ENCODE results near the gene ATXN7L2.

ATXN7L2 gene

DNA sequence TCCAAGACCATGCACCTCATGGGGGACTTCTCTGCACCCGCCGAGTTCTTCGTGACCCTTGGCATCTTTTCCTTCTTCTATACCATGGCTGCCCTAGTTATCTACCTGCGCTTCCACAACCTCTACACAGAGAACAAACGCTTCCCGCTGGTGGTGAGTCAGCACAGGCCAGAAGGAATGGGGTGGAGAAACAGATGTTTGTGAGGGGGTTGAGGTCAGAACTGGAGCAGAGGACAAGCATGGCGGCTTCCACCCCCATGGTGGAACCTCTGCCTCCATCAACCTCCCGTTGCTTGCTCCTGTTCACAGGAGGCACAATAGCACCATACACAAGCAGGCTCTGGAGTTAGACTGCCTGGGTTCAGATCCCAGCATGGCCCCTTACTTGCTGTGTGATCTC lies 6.9 kb upstream of the ATXN7L2 start:
- DNase-seq, result no peak

GRCh38 chr1:109477821-109478220 lies 5.9 kb upstream of the ATXN7L2 start:
- no peak for DNase-seq

- no peak for DNase-seq
Measured at GRCh38 chr1:109478806-109479205, 4.9 kb upstream of the ATXN7L2 start.

DNA sequence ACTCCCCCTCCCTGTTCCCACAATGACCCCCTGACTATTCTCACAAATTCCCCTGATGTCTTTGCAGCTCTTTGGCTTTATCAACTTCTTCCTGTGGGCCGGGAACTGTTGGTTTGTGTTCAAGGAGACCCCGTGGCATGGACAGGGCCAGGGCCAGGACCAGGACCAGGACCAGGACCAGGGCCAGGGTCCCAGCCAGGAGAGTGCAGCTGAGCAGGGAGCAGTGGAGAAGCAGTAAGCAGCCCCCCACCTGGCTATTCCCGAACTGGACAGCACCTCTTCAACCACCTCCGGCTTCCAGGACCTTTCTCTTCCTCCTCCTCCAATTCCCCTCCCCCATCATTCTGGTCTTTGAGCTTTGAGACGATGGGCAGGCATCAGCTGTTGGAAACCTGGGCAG lies 4.4 kb upstream of the ATXN7L2 start:
- no peak for DNase-seq

GRCh38 chr1:109479901-109480300 lies 3.8 kb upstream of the ATXN7L2 start:
- DNase-seq, result no peak

GRCh38 chr1:109481646-109482045 lies 2.1 kb upstream of the ATXN7L2 start:
- DNase-seq, result no peak

DNA sequence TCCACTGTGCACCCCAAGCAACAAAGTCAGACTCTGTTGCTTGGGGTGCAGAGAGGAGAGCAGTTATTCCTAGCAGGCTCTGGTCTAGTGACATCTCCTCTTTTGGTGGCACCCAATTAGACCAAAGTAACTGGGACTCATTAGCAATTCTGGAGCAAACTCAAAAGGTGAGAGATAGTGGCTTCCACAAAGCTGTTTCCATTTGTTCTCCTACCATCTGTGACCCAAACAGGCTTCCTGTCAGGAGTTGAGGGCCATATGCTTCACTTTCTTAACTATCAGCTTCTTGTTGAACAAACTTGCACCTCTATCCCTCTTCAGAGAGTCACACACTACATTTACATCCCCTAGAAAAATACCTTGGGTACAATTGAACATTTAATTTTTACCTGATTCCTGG lies 1.5 kb upstream of the ATXN7L2 start:
- DNase-seq, result peak; percentile 41

GRCh38 chr1:109482791-109483671 lies 674 bp upstream of the ATXN7L2 start:
- DNase-seq, result peak; percentile 89

DNA sequence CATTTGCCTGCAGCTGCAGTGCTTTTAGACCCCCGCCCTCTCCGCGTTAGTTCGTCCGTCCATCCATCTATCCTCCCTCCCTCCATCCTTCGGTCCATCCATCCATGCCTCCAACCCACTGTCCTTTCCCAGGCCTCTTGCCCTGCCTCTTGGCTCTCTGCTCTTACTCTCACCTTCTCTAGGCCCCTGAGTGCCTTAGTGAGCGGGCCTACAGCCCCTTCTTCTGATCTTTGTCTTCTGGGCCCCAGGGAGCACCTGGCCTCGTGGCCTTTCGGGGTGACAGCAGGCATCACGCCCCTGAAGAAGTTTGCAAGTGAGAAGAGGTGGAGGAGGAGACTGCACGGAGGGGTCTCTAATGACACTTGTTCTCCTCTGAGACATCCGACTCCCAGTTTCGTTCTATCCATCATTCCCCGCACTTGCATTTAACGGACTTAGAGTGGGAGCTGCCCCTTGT lies 842 bp downstream of the ATXN7L2 start:
- no peak for DNase-seq

- DNase-seq, result no peak
Measured at GRCh38 chr1:109485001-109485400, 1.3 kb downstream of the ATXN7L2 start.

DNA sequence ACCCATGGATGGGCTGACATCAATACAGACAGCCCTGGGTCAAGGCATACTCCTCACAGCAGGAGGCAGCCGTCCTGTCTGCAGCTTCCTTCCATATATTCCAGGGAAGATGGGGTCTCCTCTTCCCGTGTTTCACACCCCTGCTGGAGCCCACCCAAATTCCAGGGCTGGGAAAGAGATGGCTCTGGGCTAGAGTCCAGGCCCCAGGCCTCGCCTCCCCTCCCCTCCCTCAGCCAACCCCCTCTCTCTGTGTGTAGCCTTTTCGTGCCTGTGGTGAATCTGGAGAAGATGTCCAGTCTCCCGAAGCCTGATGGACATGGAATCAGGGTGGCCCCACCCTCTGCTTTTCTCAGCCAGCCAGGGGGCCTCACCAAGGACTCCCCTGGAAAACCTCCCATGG lies 3.6 kb downstream of the ATXN7L2 start:
- DNase-seq, result no peak

- DNase-seq, result no peak
Measured at GRCh38 chr1:109488201-109488600, 4.5 kb downstream of the ATXN7L2 start.

- no peak for DNase-seq
Measured at GRCh38 chr1:109488696-109489095, 5.0 kb downstream of the ATXN7L2 start.

- DNase-seq, result peak; percentile 72
Measured at GRCh38 chr1:109490029-109490933, 6.6 kb downstream of the ATXN7L2 start.

DNA sequence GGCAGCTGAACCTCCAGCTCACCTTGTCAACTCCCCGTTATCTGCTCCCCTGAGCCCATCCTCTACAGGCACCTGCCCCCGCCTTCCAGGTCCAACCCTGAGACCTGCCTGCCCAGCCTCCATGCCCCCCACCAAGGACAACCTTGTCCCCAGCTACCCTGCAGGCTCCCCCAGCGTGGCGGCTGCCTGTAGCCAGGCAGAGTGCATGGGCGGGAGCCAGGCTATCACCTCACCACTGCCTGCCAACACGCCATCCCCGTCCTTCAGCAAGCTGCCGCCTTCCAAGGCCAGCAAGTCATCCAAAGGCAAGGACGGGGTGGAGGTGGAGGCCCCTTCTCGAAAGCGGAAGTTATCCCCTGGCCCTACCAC lies 7.2 kb downstream of the ATXN7L2 start:
- DNase-seq, result no peak

DNA sequence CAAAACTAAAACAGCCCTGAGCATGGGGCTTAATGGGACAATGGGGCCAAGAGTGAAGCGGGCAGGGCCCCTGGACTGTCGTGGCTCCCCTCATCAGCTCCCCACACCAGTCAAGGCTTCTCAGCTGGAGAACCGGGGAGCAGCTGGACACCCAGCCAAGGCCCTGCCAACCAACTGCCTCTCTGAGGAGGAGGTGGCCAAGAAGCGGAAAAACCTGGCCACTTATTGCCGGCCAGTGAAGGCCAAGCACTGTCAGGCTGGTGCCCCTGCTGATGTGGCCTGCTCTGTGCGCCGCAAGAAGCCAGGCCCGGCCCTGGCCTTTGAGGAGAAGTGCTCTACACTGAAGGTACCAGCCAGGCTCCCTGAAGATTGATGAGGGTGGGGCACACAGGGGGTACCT lies 7.7 kb downstream of the ATXN7L2 start:
- DNase-seq, result no peak

- DNase-seq, result no peak
Measured at GRCh38 chr1:109492779-109493178, 9.1 kb downstream of the ATXN7L2 start.

DNA sequence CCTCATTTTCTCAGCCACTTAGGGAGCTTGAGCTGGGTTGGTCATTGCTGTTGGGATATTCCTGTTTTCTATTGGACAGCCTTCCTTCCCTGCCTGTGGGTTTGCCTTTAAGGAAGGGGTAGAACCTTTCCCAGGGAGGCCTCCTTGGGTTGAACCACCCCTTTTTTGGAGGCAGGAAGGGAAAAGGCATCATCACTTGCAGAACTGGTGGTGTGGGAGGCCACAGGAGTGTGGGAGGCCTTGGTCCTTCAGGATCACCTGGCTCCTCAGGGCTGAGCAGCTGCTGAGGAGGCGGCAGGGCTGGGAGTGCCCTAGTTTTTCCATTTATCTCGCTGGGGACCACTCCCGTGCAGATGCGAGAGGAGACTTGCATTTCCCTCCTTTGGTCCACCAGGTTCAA lies 9.5 kb downstream of the ATXN7L2 start:
- DNase-seq, result no peak

DNA sequence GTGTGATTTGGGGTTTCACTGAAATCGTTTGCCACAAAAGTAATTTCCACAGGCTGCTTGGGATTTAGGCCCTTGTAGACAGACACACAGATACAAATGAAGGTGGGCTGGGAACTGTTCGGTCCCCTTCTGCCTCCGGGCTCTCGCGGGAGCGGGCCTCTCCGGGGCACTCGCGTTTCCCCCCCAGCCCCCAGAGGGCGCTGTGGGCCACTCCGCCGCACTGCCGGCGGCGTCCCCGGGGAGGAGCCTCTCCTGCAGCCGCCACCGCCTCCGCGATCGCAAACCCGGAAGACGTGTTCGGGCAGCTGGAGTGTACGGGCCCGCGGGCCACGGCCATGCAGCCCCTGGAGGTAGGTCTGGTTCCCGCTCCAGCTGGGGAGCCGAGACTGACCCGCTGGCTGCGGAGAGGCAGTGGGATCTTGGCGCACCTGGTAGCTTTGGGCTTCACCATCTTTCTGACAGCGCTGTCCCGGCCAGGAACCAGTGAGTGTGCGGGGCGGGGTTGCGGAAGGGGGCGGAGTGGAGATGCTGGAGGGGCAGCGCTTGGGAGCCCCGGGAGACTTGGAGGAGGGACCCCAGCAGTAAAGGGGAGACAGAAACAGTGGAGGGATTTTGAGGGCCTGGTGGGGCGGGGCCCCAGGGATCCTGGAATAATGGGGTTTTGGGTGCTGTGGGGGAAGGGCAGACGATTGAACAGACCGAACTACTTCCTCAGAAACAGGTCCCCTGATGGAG lies 10.3 kb downstream of the ATXN7L2 start, which contains the start of gene CYB561D1:
Gene CYB561D1 (plus strand): TSS at position 290 of the 735 bp plus-strand sequence. CDS start 46 bp downstream, at position 336.
- peak; percentile 64 for DNase-seq

- no peak for DNase-seq
Measured at GRCh38 chr1:109495738-109496137, 12.0 kb downstream of the ATXN7L2 start.

DNA sequence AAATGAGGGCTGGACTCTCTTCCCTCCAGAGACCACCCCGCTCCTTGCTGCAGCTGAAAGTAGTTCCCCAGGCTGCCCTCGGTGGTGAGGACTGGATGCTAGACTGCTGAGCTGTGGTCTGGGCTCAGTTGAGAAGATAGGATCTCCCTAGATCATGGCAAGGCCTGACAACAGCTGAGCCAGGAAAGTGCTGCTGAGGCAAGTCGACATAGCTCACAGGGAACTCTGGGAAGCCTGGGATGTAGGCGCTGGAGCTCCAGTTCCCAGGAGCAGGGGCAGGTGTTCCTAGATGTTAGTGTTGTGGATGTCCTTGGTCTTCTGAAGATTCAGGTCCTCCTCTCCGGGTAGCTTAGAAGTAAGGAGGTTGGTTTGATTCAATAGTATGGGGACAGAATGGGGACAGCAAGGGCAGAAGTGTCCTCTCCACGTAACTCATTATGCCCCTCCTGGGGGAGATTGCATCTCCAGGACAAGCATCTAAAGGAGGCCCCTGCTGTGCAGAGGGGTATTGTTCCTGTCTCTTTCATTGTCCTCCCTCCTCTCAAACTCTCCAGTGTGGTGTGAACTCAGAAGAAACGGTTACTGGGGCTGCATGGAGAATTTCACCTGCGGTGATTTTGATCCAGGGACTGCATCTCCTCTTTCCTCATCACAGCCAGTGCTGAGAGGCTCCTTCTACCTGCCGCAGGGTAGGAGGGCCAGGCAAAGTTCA lies 13.9 kb downstream of the ATXN7L2 start:
- DNase-seq, result no peak

- DNase-seq, result peak; percentile 68
Measured at GRCh38 chr1:109498161-109498801, 14.6 kb downstream of the ATXN7L2 start.
